Liver (tissue), 9 donors: ENCODE results near the gene PFKFB3. TPM values are rescaled to one million over a fixed set of nuclear protein-coding genes. Genes with fewer than 3 reads are reported as not detected.

Experiments
- DNase-seq: peaks from one replicate; pipeline ENCODE4 v3.0.0-alpha.2; 2017; ENCODE audit warnings: low spot score
- H3K27ac ChIP-seq, 2 donors: one replicate each; pipeline ENCODE4 v1.7.0; 2013; ENCODE audit warnings: inconsistent platforms in 2 of 2, low read length in 2 of 2, control low read depth in 1 of 2, low read depth in 1 of 2, mild to moderate bottlenecking in 1 of 2
- H3K27me3 ChIP-seq, 4 donors: one replicate each; pipeline versions ENCODE4 v1.6.1 to v1.7.0; 2013; ENCODE audit warnings: low read length in 3 of 4, inconsistent platforms in 1 of 4, mild to moderate bottlenecking in 1 of 4, moderate library complexity in 1 of 4; ENCODE audit not compliant: control insufficient read depth in 4 of 4, insufficient read depth in 4 of 4
- H3K36me3 ChIP-seq, 4 donors: one replicate each; pipeline versions ENCODE4 v1.6.1 to v1.7.0; 2013; ENCODE audit warnings: low read length in 3 of 4, mild to moderate bottlenecking in 3 of 4, low read depth in 1 of 4, moderate library complexity in 1 of 4; ENCODE audit not compliant: control insufficient read depth in 4 of 4, insufficient read depth in 3 of 4
- H3K4me1 ChIP-seq, 4 donors: one replicate each; pipeline versions ENCODE4 v1.6.1 to v1.7.0; 2013; ENCODE audit warnings: low read length in 3 of 4, mild to moderate bottlenecking in 3 of 4, moderate library complexity in 1 of 4; ENCODE audit not compliant: control insufficient read depth in 4 of 4, insufficient read depth in 4 of 4
- H3K4me3 ChIP-seq, 3 donors: one replicate each; pipeline versions ENCODE4 v1.6.1 to v1.7.0; 2013; ENCODE audit warnings: low read length in 3 of 3, control low read depth in 1 of 3, low read depth in 1 of 3, mild to moderate bottlenecking in 1 of 3
- H3K9ac ChIP-seq, 2 donors: one replicate each; pipeline ENCODE4 v1.7.0; 2013; ENCODE audit warnings: low read length in 2 of 2, mild to moderate bottlenecking in 2 of 2, moderate library complexity in 2 of 2, control low read depth in 1 of 2, low read depth in 1 of 2
- H3K9me3 ChIP-seq, 4 donors: one replicate each; pipeline versions ENCODE4 v1.6.1 to v1.7.0; 2013; ENCODE audit warnings: low read length in 3 of 4; ENCODE audit not compliant: control insufficient read depth in 4 of 4
- ATF3 ChIP-seq: IDR thresholded peaks from 2 replicates; pipeline ENCODE4 v1.6.1; 2016; ENCODE audit warnings: antibody characterized with exemption
- EGR1 ChIP-seq, 2 donors: IDR thresholded peaks; 2 replicates each; pipeline ENCODE4 v1.6.1; 2016 to 2018; ENCODE audit warnings: antibody characterized with exemption in 2 of 2, low read depth in 2 of 2
- FOXA1 ChIP-seq: IDR thresholded peaks from 2 replicates; pipeline ENCODE4 v1.6.1; 2016; ENCODE audit warnings: antibody characterized with exemption
- FOXA2 ChIP-seq: IDR thresholded peaks from 2 replicates; pipeline ENCODE4 v1.6.1; 2016; ENCODE audit warnings: antibody characterized with exemption
- GABPA ChIP-seq, 2 donors: IDR thresholded peaks in 1 of 2; conservative IDR thresholded peaks in 1 of 2; 2 replicates each; pipeline ENCODE4 v1.6.1; 2016; ENCODE audit warnings: antibody characterized with exemption in 2 of 2, mild to moderate bottlenecking in 1 of 2, moderate library complexity in 1 of 2
- HNF4A ChIP-seq, 2 donors: conservative IDR thresholded peaks; 2 replicates each; pipeline ENCODE4 v1.6.1; 2016; ENCODE audit warnings: antibody characterized with exemption in 2 of 2, mild to moderate bottlenecking in 2 of 2
- HNF4G ChIP-seq: IDR thresholded peaks from 2 replicates; pipeline ENCODE4 v1.6.1; 2016; ENCODE audit warnings: antibody characterized with exemption
- JUND ChIP-seq, 2 donors: IDR thresholded peaks; 2 replicates each; pipeline ENCODE4 v1.6.1; 2016; ENCODE audit warnings: antibody characterized with exemption in 2 of 2
- NR2F2 ChIP-seq: IDR thresholded peaks from 2 replicates; pipeline ENCODE4 v1.6.1; 2016; ENCODE audit warnings: antibody characterized with exemption
- RAD21 ChIP-seq, 2 donors: IDR thresholded peaks; 2 replicates each; pipeline ENCODE4 v1.6.1; 2016; ENCODE audit warnings: antibody characterized with exemption in 2 of 2, mild to moderate bottlenecking in 2 of 2
- REST ChIP-seq: IDR thresholded peaks from 2 replicates; pipeline ENCODE4 v1.6.1; 2016; ENCODE audit warnings: antibody characterized with exemption, mild to moderate bottlenecking
- RXRA ChIP-seq, 2 donors: IDR thresholded peaks; 2 replicates each; pipeline ENCODE4 v1.6.1; 2017 to 2018; ENCODE audit warnings: antibody characterized with exemption in 2 of 2, mild to moderate bottlenecking in 1 of 2
- SP1 ChIP-seq: IDR thresholded peaks from 2 replicates; pipeline ENCODE4 v1.6.1; 2018; ENCODE audit warnings: antibody characterized with exemption, mild to moderate bottlenecking
- TAF1 ChIP-seq: conservative IDR thresholded peaks from 2 replicates; pipeline ENCODE4 v1.6.1; 2016; ENCODE audit warnings: antibody characterized with exemption, mild to moderate bottlenecking
- YY1 ChIP-seq: IDR thresholded peaks from 2 replicates; pipeline ENCODE4 v1.6.1; 2016; ENCODE audit warnings: antibody characterized with exemption, mild to moderate bottlenecking
- WGBS: extraction: QIAGEN DNeasy Blood & Tissue Kit; methylation state at CpG from one replicate; pipeline ENCODE4 v1.1.7; 2013; 5-methylcytosine and 5-hydroxymethylcytosine counted together
- polyA plus RNA-seq, 2 donors: library from polyadenylated mRNA; stranded (reverse) in 1 of 2; unstranded in 1 of 2; fragments of 200-250 nt in 1 of 2; fragments of >200 nt in 1 of 2; fragmentation: Nextera tagmentation in 1 of 2; extraction: Ambion mirVana in 1 of 2; gene quantifications; one replicate each; pipeline versions ENCODE4 v1.2.1 to v1.2.3, GENCODE V29; 2013 to 2015
- total RNA-seq, 2 donors: library from RNA; depleted of rRNA; stranded (reverse); fragments of >200 nt; gene quantifications; one replicate each; pipeline ENCODE4 v1.2.3, GENCODE V29; 2014
- TF ChIP-seq, protein P1 (sequence below): fragments of 150-350 bp; IDR thresholded peaks from 2 replicates; pipeline ENCODE4 v1.5.1; 2017; ENCODE audit warnings: improper control_type of control experiment, low read depth, low read length; ENCODE audit not compliant: missing input control
- TF ChIP-seq, protein P2 (sequence below): IDR thresholded peaks from 2 replicates; pipeline ENCODE4 v1.6.1; 2016; ENCODE audit warnings: antibody characterized with exemption
- TF ChIP-seq, protein P3 (sequence below): IDR thresholded peaks from 2 replicates; pipeline ENCODE4 v1.6.1; 2016; ENCODE audit warnings: antibody characterized with exemption
- donor health status: healthy.
- donor health status: healthy.
- donor health status: healthy.
- donor health status: healthy.
- donor health status: healthy.

Gene PFKFB3
- total and polyA plus RNA-seq, 4 donors, result 1.6 to 9.1 (median 5.8) TPM

DNA sequence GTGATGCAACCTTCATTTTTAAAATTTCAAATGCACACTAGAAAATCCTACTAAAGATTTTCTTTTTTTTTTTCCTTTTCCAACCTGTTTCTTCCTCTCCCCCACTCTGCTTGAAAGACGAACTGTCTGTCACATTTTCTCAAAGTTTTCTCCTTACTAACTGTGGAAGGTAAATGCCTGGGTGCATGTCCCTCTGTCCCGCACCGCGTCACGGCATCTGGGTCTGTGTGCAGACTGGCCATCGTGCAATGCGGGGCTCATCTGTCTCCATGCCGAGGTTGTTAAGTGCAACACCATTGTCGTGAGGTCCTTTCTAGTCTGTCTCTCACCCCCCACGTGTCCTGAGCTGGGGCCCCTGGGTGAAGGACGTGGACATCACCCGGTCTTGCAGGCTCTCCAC, 28.4 kb downstream of the PFKFB3 start:
- Histone ChIP-seq H3K27ac (no peak overlapping the region), H3K4me3 (no peak overlapping the region), H3K36me3 (peaks cover 9 to 68% (median 28%) of the 10 kb centered on the region in 4 donors), H3K27me3 (no peaks in the 10 kb centered on the region), H3K4me1 (no peaks in the 10 kb centered on the region), H3K9ac (no peak overlapping the region), H3K9me3 (no peaks in the 10 kb centered on the region)
- DNase-seq, result no peak
- TF ChIP-seq, protein P1, sequence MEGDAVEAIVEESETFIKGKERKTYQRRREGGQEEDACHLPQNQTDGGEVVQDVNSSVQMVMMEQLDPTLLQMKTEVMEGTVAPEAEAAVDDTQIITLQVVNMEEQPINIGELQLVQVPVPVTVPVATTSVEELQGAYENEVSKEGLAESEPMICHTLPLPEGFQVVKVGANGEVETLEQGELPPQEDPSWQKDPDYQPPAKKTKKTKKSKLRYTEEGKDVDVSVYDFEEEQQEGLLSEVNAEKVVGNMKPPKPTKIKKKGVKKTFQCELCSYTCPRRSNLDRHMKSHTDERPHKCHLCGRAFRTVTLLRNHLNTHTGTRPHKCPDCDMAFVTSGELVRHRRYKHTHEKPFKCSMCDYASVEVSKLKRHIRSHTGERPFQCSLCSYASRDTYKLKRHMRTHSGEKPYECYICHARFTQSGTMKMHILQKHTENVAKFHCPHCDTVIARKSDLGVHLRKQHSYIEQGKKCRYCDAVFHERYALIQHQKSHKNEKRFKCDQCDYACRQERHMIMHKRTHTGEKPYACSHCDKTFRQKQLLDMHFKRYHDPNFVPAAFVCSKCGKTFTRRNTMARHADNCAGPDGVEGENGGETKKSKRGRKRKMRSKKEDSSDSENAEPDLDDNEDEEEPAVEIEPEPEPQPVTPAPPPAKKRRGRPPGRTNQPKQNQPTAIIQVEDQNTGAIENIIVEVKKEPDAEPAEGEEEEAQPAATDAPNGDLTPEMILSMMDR, result no peak
- TF ChIP-seq RAD21 (IDR thresholded peaks at IDR 0.05) (no peak), RXRA (IDR thresholded peaks at IDR 0.05) (no peak), HNF4A (conservative IDR thresholded peaks at IDR 0.05) (no peak), GABPA (IDR thresholded peaks at IDR 0.05 in 1 of 2, conservative IDR thresholded peaks at IDR 0.05 in 1 of 2) (no peak), FOXA2 (no peak), NR2F2 (no peak), HNF4G (no peak), JUND (IDR thresholded peaks at IDR 0.05) (no peak), YY1 (no peak), TAF1 (no peak), REST (no peak), ATF3 (no peak), SP1 (no peak), FOXA1 (no peak), EGR1 (IDR thresholded peaks at IDR 0.05; ENCODE audit: low read depth in 2 of 2) (no peak)
- TF ChIP-seq, protein P2, sequence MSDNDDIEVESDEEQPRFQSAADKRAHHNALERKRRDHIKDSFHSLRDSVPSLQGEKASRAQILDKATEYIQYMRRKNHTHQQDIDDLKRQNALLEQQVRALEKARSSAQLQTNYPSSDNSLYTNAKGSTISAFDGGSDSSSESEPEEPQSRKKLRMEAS, result no peak
- TF ChIP-seq, protein P3, sequence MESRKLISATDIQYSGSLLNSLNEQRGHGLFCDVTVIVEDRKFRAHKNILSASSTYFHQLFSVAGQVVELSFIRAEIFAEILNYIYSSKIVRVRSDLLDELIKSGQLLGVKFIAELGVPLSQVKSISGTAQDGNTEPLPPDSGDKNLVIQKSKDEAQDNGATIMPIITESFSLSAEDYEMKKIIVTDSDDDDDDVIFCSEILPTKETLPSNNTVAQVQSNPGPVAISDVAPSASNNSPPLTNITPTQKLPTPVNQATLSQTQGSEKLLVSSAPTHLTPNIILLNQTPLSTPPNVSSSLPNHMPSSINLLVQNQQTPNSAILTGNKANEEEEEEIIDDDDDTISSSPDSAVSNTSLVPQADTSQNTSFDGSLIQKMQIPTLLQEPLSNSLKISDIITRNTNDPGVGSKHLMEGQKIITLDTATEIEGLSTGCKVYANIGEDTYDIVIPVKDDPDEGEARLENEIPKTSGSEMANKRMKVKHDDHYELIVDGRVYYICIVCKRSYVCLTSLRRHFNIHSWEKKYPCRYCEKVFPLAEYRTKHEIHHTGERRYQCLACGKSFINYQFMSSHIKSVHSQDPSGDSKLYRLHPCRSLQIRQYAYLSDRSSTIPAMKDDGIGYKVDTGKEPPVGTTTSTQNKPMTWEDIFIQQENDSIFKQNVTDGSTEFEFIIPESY, result no peak
- WGBS, result 95% methylated on average over 12 of the region's 12 CpGs

DNA sequence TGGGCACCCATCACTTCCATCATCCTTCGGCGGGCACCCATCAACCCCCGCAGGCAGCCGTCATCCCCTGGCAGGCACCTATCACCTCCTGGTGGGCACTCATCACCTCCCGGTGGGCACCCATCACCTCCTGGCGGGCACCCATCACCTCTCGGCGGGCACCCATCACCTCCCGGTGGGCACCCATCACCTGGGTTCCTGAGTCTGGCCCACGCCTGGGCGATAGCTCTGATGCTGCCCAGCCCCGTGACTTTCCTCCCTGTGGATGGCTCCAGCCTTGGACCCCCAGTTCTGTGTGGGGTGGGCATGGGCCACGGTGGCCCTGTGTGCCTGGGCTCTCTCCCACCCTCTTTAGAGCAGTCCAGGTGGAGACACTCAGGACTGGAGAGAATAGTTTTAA, 29.0 kb downstream of the PFKFB3 start:
- DNase-seq, result no peak
- WGBS, result 90% methylated on average over 13 of the region's 13 CpGs
- no peak overlapping the region for H3K27ac ChIP-seq
- no peak overlapping the region for H3K4me3 ChIP-seq
- TF ChIP-seq HNF4A (conservative IDR thresholded peaks at IDR 0.05) (no peak), ATF3 (no peak), SP1 (no peak), HNF4G (no peak), JUND (IDR thresholded peaks at IDR 0.05) (no peak), EGR1 (IDR thresholded peaks at IDR 0.05; ENCODE audit: low read depth in 2 of 2) (no peak), GABPA (IDR thresholded peaks at IDR 0.05 in 1 of 2, conservative IDR thresholded peaks at IDR 0.05 in 1 of 2) (no peak), FOXA1 (no peak), REST (no peak), YY1 (no peak), RAD21 (IDR thresholded peaks at IDR 0.05) (no peak), RXRA (IDR thresholded peaks at IDR 0.05) (no peak), FOXA2 (no peak), TAF1 (no peak)
- TF ChIP-seq, protein P2, result no peak
- H3K9me3 ChIP-seq, result no peaks in the 10 kb centered on the region
- no peaks in the 10 kb centered on the region for H3K4me1 ChIP-seq
- H3K27me3 ChIP-seq, result no peaks in the 10 kb centered on the region
- peaks cover 7 to 67% (median 24%) of the 10 kb centered on the region in 4 donors for H3K36me3 ChIP-seq
- no peak overlapping the region for H3K9ac ChIP-seq
